HEK293T (cell line): Measurements from ENCODE around the gene UNC119B.
A peak's percentile ranks its signal among the peaks of the same experiment; 100 is the strongest.

ENCODE experiments used
- CTCF ChIA-PET: fragments of 350-600 bp; formaldehyde crosslinking; extraction: SDS; loops from one replicate; lab custom pipeline; 2021; ENCODE audit warnings: antibody characterized with exemption, inconsistent platforms; lab: Yijun Ruan, JAX
- POLR2A ChIA-PET: fragments of 350-600 bp; formaldehyde crosslinking; extraction: SDS; loops from one replicate; lab custom pipeline; 2020; ENCODE audit warnings: antibody characterized with exemption, inconsistent platforms; lab: Yijun Ruan, JAX
- DNase-seq: peaks from one replicate; pipeline ENCODE4 v3.0.0; 2012; ENCODE audit warnings: mixed read lengths; ENCODE audit errors: extremely low spot score
- ARNT ChIP-seq: fragments of 450-650 bp; IDR thresholded peaks from 2 replicates; pipeline ENCODE4 v1.6.1; 2017; ENCODE audit warnings: mild to moderate bottlenecking
- BHLHE40 ChIP-seq: fragments of 450-650 bp; IDR thresholded peaks from 2 replicates; pipeline ENCODE4 v1.6.1; 2016; ENCODE audit warnings: mild to moderate bottlenecking, moderate library complexity, borderline replicate concordance
- CTBP1 ChIP-seq: fragments of 450-650 bp; IDR thresholded peaks from 2 replicates; pipeline ENCODE4 v1.6.1; 2016; ENCODE audit warnings: borderline replicate concordance
- ELF4 ChIP-seq: fragments of 450-650 bp; IDR thresholded peaks from 2 replicates; pipeline ENCODE4 v1.6.1; 2017; ENCODE audit warnings: antibody characterized with exemption
- FOXA1 ChIP-seq: fragments of 450-650 bp; IDR thresholded peaks from 2 replicates; pipeline ENCODE4 v1.6.1; 2016; ENCODE audit warnings: mild to moderate bottlenecking
- FOXK2 ChIP-seq: fragments of 450-650 bp; IDR thresholded peaks from 2 replicates; pipeline ENCODE4 v1.6.1; 2016; ENCODE audit warnings: mild to moderate bottlenecking
- FOXM1 ChIP-seq: fragments of 450-650 bp; IDR thresholded peaks from 2 replicates; pipeline ENCODE4 v1.6.1; 2017; ENCODE audit warnings: mild to moderate bottlenecking, borderline replicate concordance
- HDGF ChIP-seq: fragments of 450-650 bp; IDR thresholded peaks from 2 replicates; pipeline ENCODE4 v1.6.1; 2017; ENCODE audit warnings: antibody characterized with exemption, borderline replicate concordance
- L3MBTL2 ChIP-seq: fragments of 450-650 bp; conservative IDR thresholded peaks from 2 replicates; pipeline ENCODE4 v1.6.1; 2016; ENCODE audit warnings: mild to moderate bottlenecking
- LEF1 ChIP-seq: fragments of 450-650 bp; IDR thresholded peaks from 2 replicates; pipeline ENCODE4 v1.6.1; 2017; ENCODE audit warnings: mild to moderate bottlenecking, borderline replicate concordance
- NFRKB ChIP-seq: fragments of 450-650 bp; IDR thresholded peaks from 2 replicates; pipeline ENCODE4 v1.6.1; 2016; ENCODE audit warnings: mild to moderate bottlenecking, moderate library complexity
- PKNOX1 ChIP-seq: fragments of 450-650 bp; IDR thresholded peaks from 2 replicates; pipeline ENCODE4 v1.6.1; 2016
- SP1 ChIP-seq: fragments of 450-650 bp; IDR thresholded peaks from 2 replicates; pipeline ENCODE4 v1.6.1; 2017
- SUZ12 ChIP-seq: fragments of 450-650 bp; IDR thresholded peaks from 2 replicates; pipeline ENCODE4 v1.6.1; 2016; ENCODE audit warnings: mild to moderate bottlenecking
- TARDBP ChIP-seq: fragments of 450-650 bp; IDR thresholded peaks from 2 replicates; pipeline ENCODE4 v1.6.1; 2016
- ZNF384 ChIP-seq: fragments of 450-650 bp; IDR thresholded peaks from 2 replicates; pipeline ENCODE4 v1.6.1; 2016

The UNC119B gene

DNA sequence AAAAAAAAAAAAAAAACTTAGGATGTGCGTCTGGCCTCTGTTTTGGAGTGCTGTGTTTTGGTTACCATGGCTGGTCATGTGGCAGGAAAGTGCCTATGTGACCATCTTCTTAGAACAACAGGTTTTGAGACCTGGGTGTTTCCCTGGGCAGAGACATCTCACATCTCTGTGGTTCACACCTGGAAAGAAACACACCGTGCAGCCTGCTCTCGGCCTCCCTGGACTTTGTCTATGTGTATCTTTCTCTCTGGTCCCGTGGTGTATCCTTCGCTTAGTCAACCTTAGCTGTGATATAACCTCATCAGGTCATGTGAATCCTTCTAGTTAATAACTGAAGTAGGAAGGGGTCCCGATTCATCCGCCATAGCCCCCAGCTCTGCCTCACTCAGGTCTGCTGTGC is 38.0 kb downstream of the UNC119B start:
- POLR2A ChIA-PET, result no interaction called here
- CTCF ChIA-PET, result interaction anchor here (0.6 kb wide), 1 partner anchor 368 kb away, joined by 3 read pairs; no protein-coding TSS in a partner anchor
- no peak for DNase-seq
- TF ChIP-seq ZNF384 (peak; percentile 12; the same call in 1 of the 2 replicates), TARDBP (no peak)

DNA sequence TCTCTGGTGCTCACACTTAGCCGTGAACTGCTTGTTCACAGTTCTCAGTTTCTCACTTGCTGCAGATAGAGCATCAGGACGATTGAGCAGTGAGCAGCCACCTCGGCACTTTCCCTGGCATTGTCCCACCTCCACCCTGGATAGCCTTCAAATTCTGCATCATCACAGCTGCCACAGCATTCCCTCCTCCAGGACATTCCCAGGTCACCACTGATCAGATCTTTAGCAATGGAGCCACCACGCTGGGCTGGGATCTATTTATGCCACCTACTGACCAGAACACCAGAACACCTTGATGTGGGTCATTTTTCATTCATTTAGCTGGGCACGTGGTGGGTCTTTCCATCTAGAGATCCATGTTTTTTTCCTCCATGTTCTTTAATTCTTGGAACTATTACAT is 39.0 kb downstream of the UNC119B start:
- TF ChIP-seq FOXA1 (no peak), CTBP1 (no peak), L3MBTL2 (no peak), PKNOX1 (no peak), LEF1 (no peak), NFRKB (no peak)
- ChIA-PET CTCF (interaction anchor here (0.6 kb wide), 2 partner anchors 222 to 248 kb away, joined by 3 to 4 read pairs; no protein-coding TSS in a partner anchor), POLR2A (no interaction called here)
- DNase-seq, result no peak

DNA sequence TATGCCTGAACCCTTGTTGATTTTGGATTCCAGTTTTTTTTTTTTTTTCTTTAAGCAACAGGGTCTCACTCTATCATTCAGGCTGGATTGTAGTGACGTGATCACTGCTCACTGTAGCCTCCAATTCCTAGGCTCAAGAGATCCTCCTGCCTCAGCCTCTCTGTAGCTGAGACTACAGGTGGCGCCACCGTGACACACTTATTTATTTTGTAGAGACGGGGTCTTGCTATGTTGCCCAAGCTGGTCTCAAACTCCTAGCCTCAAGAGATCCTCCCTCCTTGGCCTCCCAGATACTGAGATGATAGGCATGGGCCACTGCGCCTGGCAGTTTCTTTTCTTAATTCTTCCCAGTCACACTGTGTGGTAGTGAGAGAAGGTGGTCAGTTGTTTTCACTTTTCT is 40.5 kb downstream of the UNC119B start:
- no peak for DNase-seq
- no peak for TF ChIP-seq FOXA1
- no peak for TF ChIP-seq NFRKB
- no peak for TF ChIP-seq HDGF
- TF ChIP-seq FOXK2, result no peak
- TF ChIP-seq BHLHE40, result no peak
- TF ChIP-seq CTBP1, result no peak
- TF ChIP-seq ARNT, result no peak
- ChIA-PET CTCF (interaction anchor here (0.8 kb wide), 1 partner anchor 221 kb away, joined by 3 read pairs; no protein-coding TSS in a partner anchor), POLR2A (no interaction called here)

- ChIA-PET POLR2A (no interaction called here), CTCF (interaction anchor here (0.8 kb wide), 1 partner anchor 221 kb away, joined by 3 read pairs; no protein-coding TSS in a partner anchor)
- DNase-seq, result no peak
- TF ChIP-seq ARNT (no peak), L3MBTL2 (no peak)
Measured at GRCh38 chr12:120751389-120751788, 41.1 kb downstream of the UNC119B start.

- no peak for DNase-seq
- CTCF ChIA-PET, result interaction anchor here (0.7 kb wide), 1 partner anchor 262 kb away, joined by 3 read pairs; no protein-coding TSS in a partner anchor
- no peak for TF ChIP-seq CTBP1
- no peak for TF ChIP-seq LEF1
- no peak for TF ChIP-seq PKNOX1
- no peak for TF ChIP-seq FOXM1
- TF ChIP-seq L3MBTL2, result no peak
- TF ChIP-seq ELF4, result no peak
- POLR2A ChIA-PET, result no interaction called here
Measured at GRCh38 chr12:120754792-120755191, 44.5 kb downstream of the UNC119B start.

DNA sequence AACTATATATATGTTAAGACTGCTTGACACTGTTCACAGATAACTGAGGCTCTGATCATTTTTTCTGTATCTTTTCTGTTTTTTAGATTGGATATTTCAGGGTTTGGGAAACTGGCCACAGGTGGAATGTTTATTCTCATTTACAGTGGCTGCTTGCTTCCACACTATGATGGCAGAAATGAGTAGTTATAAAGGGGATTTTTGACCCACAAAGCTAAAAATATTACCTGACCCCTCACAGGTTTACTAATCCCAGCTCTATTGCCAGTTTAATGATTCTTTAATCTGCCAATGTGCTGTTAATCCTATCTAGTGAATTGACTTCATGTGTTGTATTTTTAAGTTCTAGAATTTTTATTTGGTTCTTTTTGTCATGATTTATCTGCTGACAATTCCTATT is 45.0 kb downstream of the UNC119B start:
- POLR2A ChIA-PET, result no interaction called here
- no peak for DNase-seq
- TF ChIP-seq NFRKB (no peak), BHLHE40 (no peak), SUZ12 (no peak), PKNOX1 (no peak), SP1 (no peak), FOXM1 (no peak), ARNT (no peak), FOXK2 (no peak)
- CTCF ChIA-PET, result no interaction called here

DNA sequence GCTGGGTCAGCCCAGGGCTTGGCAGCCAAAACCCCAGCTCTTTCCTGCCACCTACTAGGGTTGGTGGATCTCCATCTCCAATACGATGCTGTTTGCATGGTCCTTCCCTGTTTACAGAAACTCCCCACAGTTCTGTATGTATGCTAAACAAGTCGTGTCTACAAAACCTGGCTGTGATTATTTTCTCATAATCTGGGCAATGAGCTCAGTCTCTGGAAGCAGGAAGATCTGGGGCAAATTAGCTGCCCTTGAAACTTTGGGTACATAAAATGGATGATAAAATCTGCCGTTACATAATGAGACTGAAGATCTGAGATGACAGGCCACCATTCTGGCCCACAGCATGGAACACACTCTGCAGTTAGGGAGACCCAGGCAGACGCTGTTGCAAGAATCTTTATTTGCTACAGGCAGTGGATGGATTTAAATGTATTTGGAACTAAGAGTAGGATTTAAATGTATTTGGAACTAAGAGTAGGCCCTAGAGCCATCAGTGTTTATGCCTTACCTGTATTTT is 47.0 kb downstream of the UNC119B start:
- CTCF ChIA-PET, result no interaction called here
- POLR2A ChIA-PET, result no interaction called here

More for the DNA sequence above, 47.0 kb downstream of the UNC119B start:
- DNase-seq, result no peak
- no peak for TF ChIP-seq FOXM1
- no peak for TF ChIP-seq TARDBP
- no peak for TF ChIP-seq ELF4
- no peak for TF ChIP-seq FOXK2
- no peak for TF ChIP-seq BHLHE40
- TF ChIP-seq ARNT, result no peak
- no peak for TF ChIP-seq NFRKB
- no peak for TF ChIP-seq SUZ12
- TF ChIP-seq PKNOX1, result no peak
- no peak for TF ChIP-seq HDGF
- no peak for TF ChIP-seq L3MBTL2
- no peak for TF ChIP-seq FOXA1
- no peak for TF ChIP-seq LEF1
- no peak for TF ChIP-seq SP1
- TF ChIP-seq ZNF384, result no peak
- no peak for TF ChIP-seq CTBP1
